HEK293 (cell line): Measurements from ENCODE around the gene KYAT1.

ENCODE experiments used
- GLI4 ChIP-seq: fragments of 450-650 bp; formaldehyde crosslinking; IDR thresholded peaks from 2 replicates; pipeline ENCODE4 v1.5.1; 2016; ENCODE audit warnings: missing biosample characterization, missing genetic modification characterization
- KLF10 ChIP-seq: fragments of 450-650 bp; IDR thresholded peaks from 2 replicates; pipeline ENCODE4 v1.5.1; 2018; ENCODE audit warnings: missing biosample characterization, mild to moderate bottlenecking, missing genetic modification characterization
- KLF8 ChIP-seq: fragments of 450-650 bp; formaldehyde crosslinking; IDR thresholded peaks from 2 replicates; pipeline ENCODE4 v1.5.1; 2016; ENCODE audit warnings: missing biosample characterization, missing genetic modification characterization
- OVOL3 ChIP-seq: fragments of 450-650 bp; formaldehyde crosslinking; IDR thresholded peaks from 2 replicates; pipeline ENCODE4 v1.5.1; 2016; ENCODE audit warnings: missing biosample characterization, missing genetic modification characterization
- REPIN1 ChIP-seq: fragments of 450-650 bp; formaldehyde crosslinking; IDR thresholded peaks from 2 replicates; pipeline ENCODE4 v1.5.1; 2017; ENCODE audit warnings: missing biosample characterization, missing genetic modification characterization, low read depth
- SCRT2 ChIP-seq: fragments of 450-650 bp; formaldehyde crosslinking; IDR thresholded peaks from 2 replicates; pipeline ENCODE4 v1.5.1; 2016; ENCODE audit warnings: missing biosample characterization, missing genetic modification characterization
- TRIM28 ChIP-seq: IDR thresholded peaks from 2 replicates; pipeline ENCODE4 v1.6.1; 2011; ENCODE audit warnings: low read length, control low read depth, borderline replicate concordance
- WT1 ChIP-seq: fragments of 450-650 bp; formaldehyde crosslinking; IDR thresholded peaks from 2 replicates; pipeline ENCODE4 v1.5.1; 2016; ENCODE audit warnings: missing biosample characterization, missing genetic modification characterization
- ZBTB8A ChIP-seq: fragments of 450-650 bp; formaldehyde crosslinking; IDR thresholded peaks from 2 replicates; pipeline ENCODE4 v1.5.1; 2016; ENCODE audit warnings: missing biosample characterization, missing genetic modification characterization
- ZNF132 ChIP-seq: fragments of 450-650 bp; formaldehyde crosslinking; IDR thresholded peaks from 2 replicates; pipeline ENCODE4 v1.5.1; 2017; ENCODE audit warnings: missing biosample characterization, missing genetic modification characterization, borderline replicate concordance
- ZNF324 ChIP-seq: fragments of 450-650 bp; formaldehyde crosslinking; IDR thresholded peaks from 2 replicates; pipeline ENCODE4 v1.5.1; 2016; ENCODE audit warnings: missing biosample characterization, missing genetic modification characterization
- ZNF571 ChIP-seq: fragments of 450-650 bp; formaldehyde crosslinking; IDR thresholded peaks from 2 replicates; pipeline ENCODE4 v1.5.0; 2017; ENCODE audit warnings: missing biosample characterization, missing genetic modification characterization
- ZNF596 ChIP-seq: fragments of 450-650 bp; IDR thresholded peaks from 2 replicates; pipeline ENCODE4 v1.5.0; 2018; ENCODE audit warnings: missing biosample characterization, mild to moderate bottlenecking, missing genetic modification characterization, moderate library complexity
- ZNF660 ChIP-seq: fragments of 450-650 bp; IDR thresholded peaks from 2 replicates; pipeline ENCODE4 v1.5.1; 2018; ENCODE audit warnings: missing biosample characterization, mild to moderate bottlenecking, missing genetic modification characterization
- TF ChIP-seq, protein P1 (sequence below): fragments of 450-650 bp; formaldehyde crosslinking; IDR thresholded peaks from 2 replicates; pipeline ENCODE4 v1.5.1; 2016; ENCODE audit warnings: missing biosample characterization, missing genetic modification characterization, borderline replicate concordance
- TF ChIP-seq, protein P2 (sequence below): fragments of 450-650 bp; formaldehyde crosslinking; IDR thresholded peaks from 2 replicates; pipeline ENCODE4 v1.5.1; 2016; ENCODE audit warnings: missing biosample characterization, missing genetic modification characterization
- TF ChIP-seq, protein P3 (sequence below): fragments of 450-650 bp; formaldehyde crosslinking; IDR thresholded peaks from 2 replicates; pipeline ENCODE4 v1.5.1; 2016; ENCODE audit warnings: missing biosample characterization, missing genetic modification characterization
- TF ChIP-seq, protein P4 (sequence below): fragments of 450-650 bp; formaldehyde crosslinking; IDR thresholded peaks from 2 replicates; pipeline ENCODE4 v1.5.1; 2016; ENCODE audit warnings: missing biosample characterization, missing genetic modification characterization
- TF ChIP-seq, protein P5 (sequence below): fragments of 450-650 bp; formaldehyde crosslinking; IDR thresholded peaks from 2 replicates; pipeline ENCODE4 v1.5.1; 2016; ENCODE audit warnings: missing biosample characterization, missing genetic modification characterization
- TF ChIP-seq, protein P6 (sequence below): fragments of 450-650 bp; IDR thresholded peaks from 2 replicates; pipeline ENCODE4 v1.5.1; 2018; ENCODE audit warnings: missing biosample characterization, mild to moderate bottlenecking, missing genetic modification characterization

KYAT1 gene

DNA sequence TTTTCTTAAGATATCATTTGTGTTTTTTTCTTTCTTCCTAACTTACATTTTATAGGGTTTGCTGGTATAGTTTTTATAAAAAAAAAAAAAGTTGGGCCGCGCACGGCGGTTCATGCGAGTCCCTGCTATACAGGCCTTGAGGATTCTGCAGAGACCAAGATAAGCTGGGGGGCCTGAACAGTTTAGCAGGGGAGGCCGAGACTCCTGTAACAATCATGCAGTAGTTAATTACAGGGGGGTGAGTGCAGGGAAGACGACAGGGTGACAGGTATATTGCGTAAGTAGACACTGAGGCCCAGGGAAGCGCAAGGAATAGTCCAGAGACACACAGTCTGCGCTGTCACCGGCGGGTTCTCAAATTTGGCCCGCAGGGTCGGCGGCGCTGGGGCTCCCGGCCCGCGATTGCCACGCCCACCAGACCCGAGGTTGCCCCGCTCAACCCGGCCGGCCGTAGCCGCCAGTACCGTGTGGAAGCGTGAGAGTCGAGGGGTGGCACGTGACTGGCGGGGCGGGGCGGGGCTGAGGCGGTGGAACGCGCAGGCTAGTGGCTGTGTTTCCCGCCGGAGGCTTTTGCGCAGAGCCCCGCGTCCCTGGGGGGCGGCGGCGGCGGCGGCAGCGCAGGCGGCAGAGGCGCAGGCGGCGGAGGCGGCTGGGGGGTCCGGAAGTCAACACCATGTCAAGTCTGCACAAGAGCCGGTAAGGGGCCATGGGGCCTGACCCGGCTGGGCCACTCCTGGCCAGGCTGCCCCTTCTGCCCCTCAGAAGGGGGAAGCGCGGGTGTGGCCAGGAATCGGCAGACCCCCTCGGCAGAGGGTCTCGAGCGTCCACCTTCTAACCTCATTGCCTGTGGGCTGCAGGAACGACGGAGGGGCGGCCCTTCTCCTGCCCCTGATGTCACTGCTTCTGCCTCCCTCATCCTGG is 94.8 kb downstream of the KYAT1 start, which contains the start of gene TBC1D13 (continued):
- TF ChIP-seq, protein P1, sequence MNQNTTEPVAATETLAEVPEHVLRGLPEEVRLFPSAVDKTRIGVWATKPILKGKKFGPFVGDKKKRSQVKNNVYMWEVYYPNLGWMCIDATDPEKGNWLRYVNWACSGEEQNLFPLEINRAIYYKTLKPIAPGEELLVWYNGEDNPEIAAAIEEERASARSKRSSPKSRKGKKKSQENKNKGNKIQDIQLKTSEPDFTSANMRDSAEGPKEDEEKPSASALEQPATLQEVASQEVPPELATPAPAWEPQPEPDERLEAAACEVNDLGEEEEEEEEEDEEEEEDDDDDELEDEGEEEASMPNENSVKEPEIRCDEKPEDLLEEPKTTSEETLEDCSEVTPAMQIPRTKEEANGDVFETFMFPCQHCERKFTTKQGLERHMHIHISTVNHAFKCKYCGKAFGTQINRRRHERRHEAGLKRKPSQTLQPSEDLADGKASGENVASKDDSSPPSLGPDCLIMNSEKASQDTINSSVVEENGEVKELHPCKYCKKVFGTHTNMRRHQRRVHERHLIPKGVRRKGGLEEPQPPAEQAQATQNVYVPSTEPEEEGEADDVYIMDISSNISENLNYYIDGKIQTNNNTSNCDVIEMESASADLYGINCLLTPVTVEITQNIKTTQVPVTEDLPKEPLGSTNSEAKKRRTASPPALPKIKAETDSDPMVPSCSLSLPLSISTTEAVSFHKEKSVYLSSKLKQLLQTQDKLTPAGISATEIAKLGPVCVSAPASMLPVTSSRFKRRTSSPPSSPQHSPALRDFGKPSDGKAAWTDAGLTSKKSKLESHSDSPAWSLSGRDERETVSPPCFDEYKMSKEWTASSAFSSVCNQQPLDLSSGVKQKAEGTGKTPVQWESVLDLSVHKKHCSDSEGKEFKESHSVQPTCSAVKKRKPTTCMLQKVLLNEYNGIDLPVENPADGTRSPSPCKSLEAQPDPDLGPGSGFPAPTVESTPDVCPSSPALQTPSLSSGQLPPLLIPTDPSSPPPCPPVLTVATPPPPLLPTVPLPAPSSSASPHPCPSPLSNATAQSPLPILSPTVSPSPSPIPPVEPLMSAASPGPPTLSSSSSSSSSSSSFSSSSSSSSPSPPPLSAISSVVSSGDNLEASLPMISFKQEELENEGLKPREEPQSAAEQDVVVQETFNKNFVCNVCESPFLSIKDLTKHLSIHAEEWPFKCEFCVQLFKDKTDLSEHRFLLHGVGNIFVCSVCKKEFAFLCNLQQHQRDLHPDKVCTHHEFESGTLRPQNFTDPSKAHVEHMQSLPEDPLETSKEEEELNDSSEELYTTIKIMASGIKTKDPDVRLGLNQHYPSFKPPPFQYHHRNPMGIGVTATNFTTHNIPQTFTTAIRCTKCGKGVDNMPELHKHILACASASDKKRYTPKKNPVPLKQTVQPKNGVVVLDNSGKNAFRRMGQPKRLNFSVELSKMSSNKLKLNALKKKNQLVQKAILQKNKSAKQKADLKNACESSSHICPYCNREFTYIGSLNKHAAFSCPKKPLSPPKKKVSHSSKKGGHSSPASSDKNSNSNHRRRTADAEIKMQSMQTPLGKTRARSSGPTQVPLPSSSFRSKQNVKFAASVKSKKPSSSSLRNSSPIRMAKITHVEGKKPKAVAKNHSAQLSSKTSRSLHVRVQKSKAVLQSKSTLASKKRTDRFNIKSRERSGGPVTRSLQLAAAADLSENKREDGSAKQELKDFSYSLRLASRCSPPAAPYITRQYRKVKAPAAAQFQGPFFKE (tag by site-specific recombination) = no peak
- TF ChIP-seq TRIM28 (no peak), WT1 (tag by site-specific recombination) (no peak; the same call in 1 of the 2 replicates), ZNF571 (no peak), GLI4 (tag by site-specific recombination) (no peak), KLF10 (tag by site-specific recombination) (peak; percentile 92), ZNF660 (tag by site-specific recombination) (peak; percentile 98), OVOL3 (tag by site-specific recombination) (no peak), ZNF132 (tag by site-specific recombination) (no peak), SCRT2 (peak; percentile 60; the same call in 1 of the 2 replicates), ZNF596 (tag by site-specific recombination) (peak; percentile 50; the same call in 1 of the 2 replicates), REPIN1 (tag by site-specific recombination) (no peak), ZBTB8A (tag by site-specific recombination) (peak; percentile 75), ZNF324 (tag by site-specific recombination) (peak; percentile 68; the same call in 1 of the 2 replicates), KLF8 (peak; percentile 99)
- TF ChIP-seq, protein P2, sequence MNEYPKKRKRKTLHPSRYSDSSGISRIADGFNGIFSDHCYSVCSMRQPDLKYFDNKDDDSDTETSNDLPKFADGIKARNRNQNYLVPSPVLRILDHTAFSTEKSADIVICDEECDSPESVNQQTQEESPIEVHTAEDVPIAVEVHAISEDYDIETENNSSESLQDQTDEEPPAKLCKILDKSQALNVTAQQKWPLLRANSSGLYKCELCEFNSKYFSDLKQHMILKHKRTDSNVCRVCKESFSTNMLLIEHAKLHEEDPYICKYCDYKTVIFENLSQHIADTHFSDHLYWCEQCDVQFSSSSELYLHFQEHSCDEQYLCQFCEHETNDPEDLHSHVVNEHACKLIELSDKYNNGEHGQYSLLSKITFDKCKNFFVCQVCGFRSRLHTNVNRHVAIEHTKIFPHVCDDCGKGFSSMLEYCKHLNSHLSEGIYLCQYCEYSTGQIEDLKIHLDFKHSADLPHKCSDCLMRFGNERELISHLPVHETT (tag by site-specific recombination) = peak; percentile 80; the same call in 1 of the 2 replicates
- TF ChIP-seq, protein P3, sequence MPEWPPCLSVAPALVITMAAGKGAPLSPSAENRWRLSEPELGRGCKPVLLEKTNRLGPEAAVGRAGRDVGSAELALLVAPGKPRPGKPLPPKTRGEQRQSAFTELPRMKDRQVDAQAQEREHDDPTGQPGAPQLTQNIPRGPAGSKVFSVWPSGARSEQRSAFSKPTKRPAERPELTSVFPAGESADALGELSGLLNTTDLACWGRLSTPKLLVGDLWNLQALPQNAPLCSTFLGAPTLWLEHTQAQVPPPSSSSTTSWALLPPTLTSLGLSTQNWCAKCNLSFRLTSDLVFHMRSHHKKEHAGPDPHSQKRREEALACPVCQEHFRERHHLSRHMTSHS (tag by site-specific recombination) = no peak
- TF ChIP-seq, protein P4, sequence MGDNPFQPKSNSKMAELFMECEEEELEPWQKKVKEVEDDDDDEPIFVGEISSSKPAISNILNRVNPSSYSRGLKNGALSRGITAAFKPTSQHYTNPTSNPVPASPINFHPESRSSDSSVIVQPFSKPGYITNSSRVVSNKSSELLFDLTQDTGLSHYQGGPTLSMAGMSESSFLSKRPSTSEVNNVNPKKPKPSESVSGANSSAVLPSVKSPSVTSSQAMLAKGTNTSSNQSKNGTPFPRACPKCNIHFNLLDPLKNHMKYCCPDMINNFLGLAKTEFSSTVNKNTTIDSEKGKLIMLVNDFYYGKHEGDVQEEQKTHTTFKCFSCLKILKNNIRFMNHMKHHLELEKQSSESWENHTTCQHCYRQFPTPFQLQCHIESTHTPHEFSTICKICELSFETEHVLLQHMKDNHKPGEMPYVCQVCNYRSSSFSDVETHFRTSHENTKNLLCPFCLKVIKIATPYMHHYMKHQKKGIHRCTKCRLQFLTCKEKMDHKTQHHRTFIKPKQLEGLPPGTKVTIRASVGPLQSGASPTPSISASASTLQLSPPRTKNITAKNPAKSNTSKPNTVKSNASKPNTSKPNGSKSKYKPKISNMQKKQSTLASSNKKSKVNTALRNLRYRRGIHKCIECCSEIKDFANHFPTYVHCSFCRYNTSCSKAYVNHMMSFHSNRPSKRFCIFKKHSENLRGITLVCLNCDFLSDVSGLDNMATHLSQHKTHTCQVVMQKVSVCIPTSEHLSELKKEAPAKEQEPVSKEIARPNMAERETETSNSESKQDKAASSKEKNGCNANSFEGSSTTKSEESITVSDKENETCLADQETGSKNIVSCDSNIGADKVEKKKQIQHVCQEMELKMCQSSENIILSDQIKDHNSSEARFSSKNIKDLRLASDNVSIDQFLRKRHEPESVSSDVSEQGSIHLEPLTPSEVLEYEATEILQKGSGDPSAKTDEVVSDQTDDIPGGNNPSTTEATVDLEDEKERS (tag by site-specific recombination) = no peak
- TF ChIP-seq, protein P5, sequence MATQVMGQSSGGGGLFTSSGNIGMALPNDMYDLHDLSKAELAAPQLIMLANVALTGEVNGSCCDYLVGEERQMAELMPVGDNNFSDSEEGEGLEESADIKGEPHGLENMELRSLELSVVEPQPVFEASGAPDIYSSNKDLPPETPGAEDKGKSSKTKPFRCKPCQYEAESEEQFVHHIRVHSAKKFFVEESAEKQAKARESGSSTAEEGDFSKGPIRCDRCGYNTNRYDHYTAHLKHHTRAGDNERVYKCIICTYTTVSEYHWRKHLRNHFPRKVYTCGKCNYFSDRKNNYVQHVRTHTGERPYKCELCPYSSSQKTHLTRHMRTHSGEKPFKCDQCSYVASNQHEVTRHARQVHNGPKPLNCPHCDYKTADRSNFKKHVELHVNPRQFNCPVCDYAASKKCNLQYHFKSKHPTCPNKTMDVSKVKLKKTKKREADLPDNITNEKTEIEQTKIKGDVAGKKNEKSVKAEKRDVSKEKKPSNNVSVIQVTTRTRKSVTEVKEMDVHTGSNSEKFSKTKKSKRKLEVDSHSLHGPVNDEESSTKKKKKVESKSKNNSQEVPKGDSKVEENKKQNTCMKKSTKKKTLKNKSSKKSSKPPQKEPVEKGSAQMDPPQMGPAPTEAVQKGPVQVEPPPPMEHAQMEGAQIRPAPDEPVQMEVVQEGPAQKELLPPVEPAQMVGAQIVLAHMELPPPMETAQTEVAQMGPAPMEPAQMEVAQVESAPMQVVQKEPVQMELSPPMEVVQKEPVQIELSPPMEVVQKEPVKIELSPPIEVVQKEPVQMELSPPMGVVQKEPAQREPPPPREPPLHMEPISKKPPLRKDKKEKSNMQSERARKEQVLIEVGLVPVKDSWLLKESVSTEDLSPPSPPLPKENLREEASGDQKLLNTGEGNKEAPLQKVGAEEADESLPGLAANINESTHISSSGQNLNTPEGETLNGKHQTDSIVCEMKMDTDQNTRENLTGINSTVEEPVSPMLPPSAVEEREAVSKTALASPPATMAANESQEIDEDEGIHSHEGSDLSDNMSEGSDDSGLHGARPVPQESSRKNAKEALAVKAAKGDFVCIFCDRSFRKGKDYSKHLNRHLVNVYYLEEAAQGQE (tag by site-specific recombination) = 0 out of 2 replicates have a peak, but pooled peaks have one; percentile 29
- TF ChIP-seq, protein P6, sequence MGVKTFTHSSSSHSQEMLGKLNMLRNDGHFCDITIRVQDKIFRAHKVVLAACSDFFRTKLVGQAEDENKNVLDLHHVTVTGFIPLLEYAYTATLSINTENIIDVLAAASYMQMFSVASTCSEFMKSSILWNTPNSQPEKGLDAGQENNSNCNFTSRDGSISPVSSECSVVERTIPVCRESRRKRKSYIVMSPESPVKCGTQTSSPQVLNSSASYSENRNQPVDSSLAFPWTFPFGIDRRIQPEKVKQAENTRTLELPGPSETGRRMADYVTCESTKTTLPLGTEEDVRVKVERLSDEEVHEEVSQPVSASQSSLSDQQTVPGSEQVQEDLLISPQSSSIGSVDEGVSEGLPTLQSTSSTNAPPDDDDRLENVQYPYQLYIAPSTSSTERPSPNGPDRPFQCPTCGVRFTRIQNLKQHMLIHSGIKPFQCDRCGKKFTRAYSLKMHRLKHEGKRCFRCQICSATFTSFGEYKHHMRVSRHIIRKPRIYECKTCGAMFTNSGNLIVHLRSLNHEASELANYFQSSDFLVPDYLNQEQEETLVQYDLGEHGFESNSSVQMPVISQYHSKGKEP (tag by site-specific recombination) = peak; percentile 53; the same call in 1 of the 2 replicates
